HG03175 (cell line): ENCODE results near the gene FAM177B.
A peak's percentile ranks its signal among the peaks of the same experiment; 100 is the strongest.
"Not testable (repeated sequence)": the region's sequence is repeated elsewhere in the genome, so short reads cannot be mapped to it uniquely, and the experiment has no call there.

Experiments
- ATAC-seq: cut with Tn5 transposase; IDR thresholded peaks from one replicate; pipeline ENCODE4 v1.9.1; 2021; ENCODE audit warnings: mild to moderate bottlenecking, moderate library complexity; ENCODE audit not compliant: unreplicated experiment

FAM177B gene

DNA sequence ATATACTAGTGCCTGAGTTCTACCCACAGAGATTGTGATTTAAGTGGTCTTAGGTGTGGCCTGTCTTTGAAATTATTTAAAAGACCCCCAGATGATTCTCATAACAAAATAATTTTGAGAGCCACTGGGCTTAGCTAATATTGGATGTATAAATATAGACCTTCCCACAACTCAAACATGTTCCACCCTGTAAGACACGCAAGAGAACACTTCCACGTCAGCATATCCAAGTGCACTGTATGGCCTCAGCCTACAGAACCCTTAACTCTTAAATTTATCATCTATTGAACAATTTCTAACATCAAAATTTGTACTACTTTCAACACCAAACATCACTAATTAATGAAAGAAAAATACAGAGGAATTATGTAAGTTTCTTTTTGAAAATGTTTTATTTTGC is 2.5 kb downstream of the FAM177B start:
- ATAC-seq: no peak

DNA sequence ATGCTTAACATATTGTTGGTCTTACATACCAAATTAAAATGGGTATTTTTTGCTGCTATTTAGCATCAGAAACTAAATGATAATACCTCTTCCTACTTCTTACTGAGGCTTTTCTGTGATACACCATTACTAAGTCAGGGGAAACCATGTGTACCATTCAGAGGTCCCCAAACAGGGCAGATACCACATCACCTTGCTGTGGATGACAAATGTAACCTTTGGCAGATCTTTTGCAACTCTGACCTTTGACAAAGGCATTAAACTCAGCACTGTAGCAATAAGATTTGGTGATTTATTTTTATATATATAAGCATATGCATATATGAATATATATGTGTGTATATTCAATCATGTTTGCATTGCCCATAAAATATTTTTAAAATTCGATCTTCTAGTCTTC is 2.9 kb downstream of the FAM177B start:
- ATAC-seq: no peak

DNA sequence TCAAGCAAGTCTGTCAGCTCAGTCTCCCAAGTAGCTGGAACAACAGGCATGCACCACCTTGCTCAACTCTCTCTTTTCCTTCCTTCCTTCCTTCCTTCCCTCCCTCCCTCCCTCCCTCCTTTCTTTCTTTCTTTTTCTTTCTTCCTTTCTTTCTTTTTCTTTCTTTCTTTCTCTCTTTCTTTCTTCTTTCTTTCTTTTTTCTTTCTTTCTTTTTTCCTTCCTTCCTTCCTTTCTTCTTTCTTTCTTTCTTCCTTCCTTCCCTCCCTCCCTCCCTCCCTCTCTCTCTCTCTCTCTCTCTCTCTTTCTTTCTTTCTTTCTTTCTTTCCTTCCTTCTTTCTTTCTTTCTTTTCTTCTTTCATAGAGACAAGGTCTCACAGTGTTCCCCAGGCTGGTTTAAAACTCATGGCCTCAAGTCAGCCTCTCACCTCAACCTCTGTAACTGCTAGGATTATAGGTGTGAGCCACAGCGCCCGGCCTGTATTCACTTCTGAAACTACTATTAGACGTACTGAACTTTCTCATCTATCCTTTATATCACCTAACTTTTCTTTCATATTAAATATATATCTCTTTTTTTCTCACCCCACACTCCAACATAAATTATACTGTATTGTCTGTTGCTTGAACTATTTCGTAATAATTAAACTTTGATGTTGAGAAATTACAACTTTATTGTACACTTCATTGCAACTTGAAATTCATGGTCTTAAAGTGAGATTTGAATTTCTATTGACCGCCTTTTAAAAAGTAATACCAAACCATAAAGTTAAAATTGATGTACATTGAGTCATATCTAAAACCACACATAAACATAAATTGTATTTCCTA is 4.8 kb downstream of the FAM177B start:
- ATAC-seq: not testable (repeated sequence)

DNA sequence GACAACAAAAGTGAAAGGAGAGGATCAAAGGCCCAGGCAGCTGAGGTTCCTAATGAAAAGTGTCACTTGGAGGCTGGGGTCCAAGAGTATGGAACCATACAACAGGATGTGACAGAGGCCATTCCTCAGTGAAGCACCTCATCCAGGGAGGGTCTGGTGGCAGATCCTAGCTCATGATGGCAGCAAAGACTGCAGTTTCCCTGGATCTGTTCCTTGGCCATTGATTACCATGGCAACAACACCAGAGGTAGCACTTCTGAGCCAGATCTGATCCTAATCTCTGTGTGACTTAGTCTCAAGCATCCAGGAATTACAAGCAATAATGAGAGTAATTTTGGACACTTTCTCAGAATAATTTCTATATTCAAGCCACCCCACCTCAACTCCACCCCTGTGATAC is 12.9 kb downstream of the FAM177B start:
- no peak for ATAC-seq

DNA sequence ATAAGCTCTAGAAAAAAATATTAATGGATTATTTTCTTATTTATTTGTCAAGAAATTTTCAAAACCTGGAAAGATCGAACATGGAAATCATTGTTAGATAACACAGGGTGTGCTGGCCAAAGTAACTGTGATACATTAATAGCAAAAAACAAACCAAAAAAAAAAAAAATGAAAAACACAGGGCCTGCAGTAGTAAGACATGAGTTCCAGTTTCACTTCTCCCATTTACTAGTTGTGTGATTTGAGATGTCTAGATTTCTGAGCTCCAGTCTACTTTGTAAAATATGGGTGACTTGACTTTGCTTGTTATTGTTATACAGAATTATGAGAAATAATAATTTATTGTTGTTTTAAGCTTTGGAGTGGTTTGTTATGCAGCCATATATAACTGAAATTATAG is 13.6 kb downstream of the FAM177B start:
- peak; percentile 92 for ATAC-seq

DNA sequence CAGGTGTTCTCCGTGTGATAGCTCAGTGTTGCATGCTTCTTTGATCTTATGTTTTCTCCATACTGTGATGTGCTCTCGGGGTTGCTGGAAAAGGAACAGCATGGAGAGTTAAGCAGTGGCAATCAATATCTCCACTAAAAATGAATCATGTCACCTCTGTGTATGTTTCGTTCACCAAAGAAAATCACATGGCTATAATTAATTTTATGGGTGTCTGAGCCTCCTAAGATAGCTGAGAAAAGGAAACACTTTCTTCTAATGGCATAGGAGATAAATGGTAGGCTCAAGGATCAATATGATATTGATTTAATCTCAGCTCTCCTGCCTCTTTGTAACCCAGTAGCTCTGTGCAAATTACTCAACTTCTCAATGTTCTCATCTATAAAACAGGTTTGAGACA is 14.3 kb downstream of the FAM177B start:
- no peak for ATAC-seq

DNA sequence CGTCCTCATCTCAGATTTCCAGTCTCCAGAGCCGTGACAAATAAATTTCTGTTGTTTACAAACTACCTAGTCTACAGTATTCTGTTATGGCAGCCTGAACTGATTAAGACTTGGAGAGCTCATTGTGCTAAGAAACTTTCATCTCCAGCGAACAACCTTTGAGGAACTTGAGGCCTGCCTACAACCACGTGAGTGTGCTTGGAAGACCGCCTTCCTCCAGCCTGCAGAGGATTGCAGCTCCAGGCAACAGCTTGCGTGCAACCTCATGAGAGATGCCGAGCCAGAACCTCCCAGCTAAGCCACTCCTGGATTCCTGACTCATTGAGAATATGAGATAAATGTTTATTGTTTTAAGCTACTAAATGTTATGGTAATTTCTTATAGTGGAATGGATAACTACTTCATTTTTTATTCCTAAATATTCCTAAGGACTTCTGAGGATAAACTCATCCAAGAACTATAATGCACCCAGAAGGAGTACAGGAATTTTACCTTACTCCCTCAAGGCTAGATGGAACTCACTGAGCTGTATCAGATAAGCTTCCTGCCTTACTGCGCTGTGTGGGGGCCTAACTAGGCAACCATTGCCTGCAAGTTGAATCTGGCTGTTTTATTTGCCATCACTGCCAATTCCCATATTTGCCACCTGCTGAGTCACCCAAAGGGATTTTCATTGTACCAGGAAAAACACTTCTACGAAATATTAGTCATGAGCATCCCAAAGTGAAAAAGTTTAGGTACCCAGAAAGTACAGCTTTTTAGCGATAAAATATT is 17.6 kb downstream of the FAM177B start:
- ATAC-seq: no peak

DNA sequence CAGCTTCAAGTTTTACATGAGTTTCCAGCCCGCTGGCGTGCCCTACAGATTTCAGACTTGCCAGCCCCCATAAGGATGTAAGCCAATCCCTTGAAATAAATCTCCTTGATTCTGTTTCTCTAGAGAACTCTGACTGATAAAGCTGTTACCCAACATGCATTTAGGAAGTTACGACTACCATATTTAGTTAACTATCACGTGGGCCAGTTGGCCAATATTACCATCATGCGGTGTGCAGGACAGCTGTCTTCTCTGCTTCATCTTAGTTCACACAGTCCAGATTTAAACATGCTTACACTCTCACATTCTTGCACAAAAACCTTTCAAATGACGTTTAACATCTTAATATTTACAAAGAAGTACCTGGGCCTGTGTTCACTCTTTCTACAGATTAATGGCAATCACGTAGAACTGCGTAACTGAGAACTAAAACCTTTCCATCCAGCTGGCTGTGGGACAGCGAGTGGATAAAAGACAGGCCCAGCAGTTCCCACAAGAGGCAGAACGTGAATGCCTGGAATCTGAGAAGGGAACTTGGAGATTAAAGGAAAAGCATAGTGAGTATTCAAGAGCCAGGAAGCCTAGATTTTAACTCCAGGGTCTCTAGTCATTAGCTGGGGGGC is 20.8 kb downstream of the FAM177B start:
- no peak for ATAC-seq

DNA sequence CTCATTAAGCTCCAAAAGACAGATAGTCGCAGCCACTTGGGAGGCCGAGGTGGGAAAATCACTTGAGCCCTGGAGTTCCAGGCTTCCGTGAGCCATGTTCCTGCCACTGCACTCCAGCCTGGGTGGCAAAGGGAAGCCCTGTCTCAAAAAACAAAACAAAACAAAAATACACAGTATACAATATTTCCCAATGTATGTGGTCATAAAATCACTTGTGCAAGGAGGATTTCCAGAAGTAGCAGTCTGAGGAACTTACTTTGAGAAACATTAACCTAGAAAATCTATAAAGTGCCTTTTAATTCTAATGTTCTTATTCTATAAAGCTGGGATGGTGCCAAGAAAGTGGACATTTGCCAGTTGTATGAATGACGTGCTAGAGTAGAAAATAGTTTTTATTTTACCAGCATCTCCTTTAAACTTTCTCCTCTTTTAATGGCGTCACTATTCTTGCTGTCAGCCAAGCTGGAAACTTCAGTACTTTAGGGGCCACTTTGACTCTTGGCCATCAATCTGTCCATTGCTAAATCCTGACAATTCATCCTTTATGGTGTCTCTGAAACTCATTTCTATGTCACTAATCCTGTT is 22.5 kb downstream of the FAM177B start:
- ATAC-seq: no peak

DNA sequence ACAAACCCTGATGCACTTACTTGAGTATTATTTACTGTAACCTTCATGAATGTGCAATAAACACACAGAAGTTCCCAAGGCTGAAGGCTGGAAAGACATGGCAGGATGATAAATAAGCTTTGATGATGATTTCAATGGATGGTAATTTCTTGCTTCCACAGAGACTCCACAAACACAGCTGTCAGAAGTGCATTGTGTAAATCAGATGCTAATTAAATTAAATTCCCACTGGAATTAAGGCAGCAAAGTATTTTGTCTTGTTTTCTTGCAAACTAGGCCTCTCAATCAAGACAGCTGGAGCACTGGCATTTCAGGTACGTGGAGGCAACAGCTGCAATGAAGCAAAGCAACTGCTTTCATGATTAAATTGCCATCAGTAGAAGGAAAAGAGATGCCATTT is 24.1 kb downstream of the FAM177B start:
- no peak for ATAC-seq

DNA sequence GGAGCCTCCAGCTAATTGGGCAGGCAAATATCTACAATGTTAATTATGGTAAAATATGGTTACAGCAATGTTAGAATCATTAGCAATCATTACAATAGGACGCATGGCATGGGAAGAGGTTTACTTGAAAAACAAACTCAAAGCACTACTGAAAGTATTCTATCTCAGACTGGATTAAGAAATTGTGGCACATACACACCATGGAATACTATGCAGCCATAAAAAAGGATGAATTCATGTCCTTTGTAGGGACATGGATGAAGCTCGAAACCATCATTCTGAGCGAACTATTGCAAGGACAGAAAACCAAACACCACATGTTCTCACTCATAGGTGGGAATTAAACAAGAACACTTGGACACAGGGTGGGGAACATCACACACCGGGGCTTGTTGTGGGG is 25.2 kb downstream of the FAM177B start:
- not testable (repeated sequence) for ATAC-seq

DNA sequence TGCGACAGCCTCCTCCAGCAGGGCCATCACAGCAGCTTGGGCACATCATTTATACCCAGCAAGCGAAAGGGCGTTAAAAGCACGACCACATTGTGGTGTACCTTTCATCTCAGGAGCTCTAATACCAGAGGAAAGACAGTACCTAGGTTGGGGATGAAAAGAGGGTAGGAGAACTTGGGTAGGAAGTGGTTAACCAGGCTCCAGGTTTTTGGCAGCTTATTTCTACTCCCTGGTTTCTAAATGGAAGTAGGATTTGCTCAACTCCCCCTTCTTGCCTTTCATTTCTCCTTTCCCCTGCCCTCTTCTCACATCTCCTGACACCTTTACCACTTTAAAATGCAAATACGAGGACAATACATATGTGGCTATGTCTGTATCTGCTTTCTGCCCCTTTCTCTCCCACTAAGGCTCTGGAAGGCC is 30.2 kb downstream of the FAM177B start:
- peak; percentile 67 for ATAC-seq

DNA sequence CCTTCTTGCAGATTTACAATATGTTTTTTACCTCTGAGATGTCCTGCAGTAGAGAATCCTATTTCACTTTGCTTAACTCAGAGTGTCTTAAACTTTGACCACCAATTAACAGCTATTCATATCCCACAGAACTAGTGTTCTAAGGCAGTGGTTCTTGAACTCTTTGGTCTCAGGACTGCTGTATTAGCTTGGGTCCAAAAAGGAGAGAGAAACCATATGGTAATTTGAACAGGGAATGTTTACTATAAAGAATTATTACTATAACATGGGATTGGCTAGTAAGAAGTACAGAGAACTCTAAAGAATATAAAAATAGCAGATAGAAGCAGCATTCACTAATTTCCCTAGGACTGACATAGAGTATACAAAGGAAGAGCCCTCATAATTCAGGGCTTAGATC is 31.6 kb downstream of the FAM177B start:
- ATAC-seq: no peak

DNA sequence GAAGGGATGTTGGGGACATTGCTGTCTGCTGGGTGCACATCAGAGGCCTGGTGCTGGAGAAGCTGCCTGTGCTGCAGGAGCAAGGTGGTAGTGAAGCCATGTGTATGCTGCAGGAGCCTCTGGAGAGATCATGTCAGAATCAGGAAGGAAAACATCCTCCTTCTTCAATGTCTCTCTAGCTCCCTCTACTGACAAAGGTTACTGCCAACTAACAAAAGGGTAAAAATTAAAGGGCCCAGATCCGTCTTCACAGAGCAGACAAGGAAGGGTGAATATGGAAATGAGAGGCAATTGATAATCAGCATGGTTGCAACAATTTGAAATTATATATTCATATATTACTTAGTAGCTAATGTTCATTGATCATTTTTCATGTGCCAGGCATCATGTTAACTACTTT is 32.2 kb downstream of the FAM177B start:
- ATAC-seq: no peak

DNA sequence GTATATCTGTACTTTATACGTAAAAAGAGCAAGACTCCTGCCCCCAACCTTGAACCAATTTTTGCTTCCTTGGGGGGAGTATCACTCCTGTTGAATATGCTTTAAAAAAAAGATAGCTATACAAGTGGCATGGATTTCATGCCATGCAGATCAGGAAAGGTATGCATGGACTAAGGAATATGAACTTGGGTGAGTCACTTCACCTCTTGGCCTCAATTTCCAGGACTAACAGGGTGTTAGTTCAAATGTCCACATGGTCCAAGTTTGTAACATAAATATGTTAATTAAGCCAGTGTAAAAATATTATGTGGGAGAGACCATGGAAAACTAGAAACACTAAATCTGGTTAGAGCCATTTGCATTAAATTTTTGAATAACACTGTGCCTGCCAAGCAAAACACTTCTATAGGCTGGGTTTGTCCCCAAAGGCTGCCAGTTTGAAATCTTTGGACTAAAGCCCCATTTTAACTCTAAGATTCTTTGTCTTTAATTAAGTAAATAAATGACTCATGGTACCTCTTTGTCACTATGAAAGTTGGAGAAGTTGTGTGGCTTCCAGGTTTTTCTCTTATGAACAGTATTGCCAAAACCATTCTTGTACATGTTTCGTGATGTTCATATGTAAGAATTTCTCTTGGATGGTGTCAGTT is 33.1 kb downstream of the FAM177B start:
- ATAC-seq: no peak

DNA sequence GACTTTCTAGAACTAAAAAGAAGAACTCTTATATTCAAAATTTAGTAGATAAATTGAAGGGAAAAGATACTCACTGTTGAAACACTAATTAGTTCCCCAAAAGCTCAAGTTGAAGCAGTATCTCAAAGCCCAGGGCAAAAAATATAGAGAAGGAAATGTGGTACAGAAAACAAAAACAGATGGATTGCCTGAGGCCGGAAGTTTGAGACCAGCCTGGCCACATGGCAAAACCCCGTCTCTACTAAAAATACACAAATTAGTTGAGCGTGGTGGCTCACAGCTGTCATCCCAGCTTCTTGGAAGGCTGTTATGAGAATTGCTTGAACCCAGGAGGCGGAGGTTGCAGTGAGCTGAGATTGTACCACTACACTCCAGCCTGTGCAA is 36.0 kb downstream of the FAM177B start:
- peak; percentile 74 for ATAC-seq

DNA sequence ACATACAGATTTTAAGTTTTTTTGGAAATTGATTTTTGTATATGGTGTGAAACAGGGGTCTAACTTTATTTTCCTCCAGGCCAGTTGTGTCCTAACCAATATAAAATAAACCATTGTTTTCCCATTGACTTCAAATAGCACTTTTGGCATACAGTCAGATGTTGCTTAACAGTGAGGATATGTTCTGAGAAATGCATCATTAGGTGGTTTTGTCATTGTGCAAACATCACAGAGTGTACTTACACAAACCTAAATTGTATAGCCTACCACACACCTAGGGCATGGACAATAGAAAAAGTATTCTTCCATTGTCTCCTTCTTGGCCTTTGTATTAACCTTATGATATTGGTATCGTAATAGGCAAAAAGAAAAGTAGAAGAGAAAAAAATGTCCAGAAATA is 40.5 kb downstream of the FAM177B start:
- ATAC-seq: no peak

DNA sequence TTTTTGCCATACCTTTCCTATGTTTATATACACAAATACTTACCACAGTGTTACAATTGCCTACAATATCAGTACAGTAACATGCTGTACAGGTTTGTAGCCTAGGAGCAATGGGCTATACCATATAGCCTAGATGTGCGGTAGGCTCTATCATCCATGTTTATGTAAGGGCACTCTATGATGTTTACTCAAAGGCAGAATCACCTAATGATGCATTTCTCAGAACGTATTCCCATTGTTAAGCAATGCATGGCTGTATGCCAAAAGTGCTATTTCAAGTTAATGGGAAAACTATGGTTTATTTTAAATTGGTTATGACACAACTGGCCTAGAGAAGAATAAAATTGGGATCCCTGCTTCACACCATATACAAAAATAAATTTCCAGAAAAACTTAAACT is 41.0 kb downstream of the FAM177B start:
- ATAC-seq: no peak

DNA sequence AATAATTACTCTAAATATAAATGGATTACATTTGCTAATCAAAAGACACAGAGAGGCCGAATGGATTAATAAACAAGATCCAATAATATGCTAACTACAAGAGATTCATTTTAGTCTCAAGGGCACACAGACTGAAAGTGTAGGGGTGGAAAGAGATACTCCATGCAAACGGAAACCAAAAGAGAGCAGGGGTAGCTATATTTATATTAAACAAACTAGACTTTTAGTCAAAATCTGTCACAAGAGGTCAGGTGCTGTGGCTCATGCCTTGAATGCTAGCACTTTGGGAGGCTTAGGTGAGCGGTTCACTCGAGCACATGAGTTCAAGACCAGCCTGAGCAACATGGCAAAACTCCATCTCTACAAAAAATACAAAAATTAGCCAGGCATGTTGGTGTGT is 44.2 kb downstream of the FAM177B start:
- ATAC-seq: peak; percentile 58

DNA sequence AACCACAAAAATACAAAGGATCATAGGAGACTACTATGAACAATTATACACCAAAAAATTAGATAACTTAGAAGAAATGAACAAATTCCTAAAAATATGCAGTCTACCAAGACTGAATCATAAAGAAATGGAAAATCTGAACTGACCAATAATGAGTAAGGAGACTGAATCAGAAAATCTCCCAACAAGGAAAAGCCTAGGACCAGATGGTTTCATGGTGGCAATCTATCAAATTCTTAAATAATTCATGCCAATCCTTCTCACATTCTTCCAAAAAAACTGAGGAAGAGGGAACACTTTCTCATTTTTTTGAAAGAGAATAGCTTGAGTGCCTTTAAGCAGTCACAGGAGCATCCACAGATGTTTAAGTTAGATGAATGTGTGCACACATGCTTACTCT is 46.0 kb downstream of the FAM177B start:
- ATAC-seq: no peak

DNA sequence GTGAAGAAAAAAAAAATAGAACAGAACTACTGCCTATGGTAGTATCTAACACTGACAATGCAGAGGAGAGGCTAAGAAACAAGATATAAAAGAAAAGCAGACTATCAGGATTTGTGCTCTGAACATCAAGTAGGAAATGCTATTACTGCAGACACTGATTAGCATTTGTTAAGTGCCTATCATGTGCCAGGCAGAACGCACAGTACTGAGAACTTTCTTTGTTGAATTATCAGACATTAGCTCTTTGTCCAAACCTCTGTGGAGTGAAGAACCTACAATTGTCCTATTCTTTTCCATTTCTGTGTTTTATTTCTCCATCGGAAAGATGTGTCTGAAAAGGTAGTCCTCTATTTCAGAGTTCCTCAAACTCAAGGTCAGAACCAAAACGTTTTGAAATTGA is 47.4 kb downstream of the FAM177B start:
- ATAC-seq: no peak
